Measurements from ENCODE around the gene MFSD12.

The MFSD12 gene

DNA sequence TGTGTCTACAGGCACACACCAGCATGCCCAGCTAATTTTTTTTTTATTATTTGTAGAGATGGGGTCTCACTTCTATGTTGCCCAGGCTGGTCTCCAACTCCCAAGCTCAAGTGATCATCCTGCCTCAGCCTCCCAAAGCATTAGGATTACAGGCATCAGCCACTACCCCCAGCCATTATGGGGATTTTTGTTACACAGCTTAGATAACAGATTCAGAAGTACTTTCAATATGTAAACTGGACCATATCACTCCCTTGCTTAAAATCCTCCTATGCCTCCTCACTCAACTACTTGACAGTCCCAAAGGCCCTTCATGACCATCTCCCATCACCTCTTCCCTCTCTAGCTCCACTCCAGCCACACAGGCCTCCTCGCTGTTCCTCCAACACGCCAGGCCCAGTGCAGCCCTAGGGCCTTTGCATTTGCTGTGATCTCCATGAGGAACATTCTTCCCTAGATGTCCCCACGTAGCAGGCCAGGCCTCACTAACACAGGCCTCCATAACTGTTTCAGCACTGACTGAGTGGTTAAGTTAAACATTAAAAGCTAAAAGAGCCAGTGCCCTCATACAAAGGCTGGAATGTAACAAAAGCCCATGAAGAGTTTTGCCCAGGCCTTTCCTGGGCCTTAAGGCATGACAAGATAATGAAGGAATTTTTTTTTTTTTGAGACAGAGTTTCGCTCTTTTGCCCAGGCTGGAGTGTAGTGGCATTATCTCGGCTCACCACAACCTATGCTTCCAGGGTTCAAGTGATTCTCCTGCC lies 59.4 kb downstream of the MFSD12 start:
- DNase-seq (ENCODE audit: extremely low spot score): no peak
- ChIA-PET CTCF (interaction anchor here (1.6 kb wide), 1 partner anchor 13 kb away, joined by 6 read pairs; no protein-coding TSS in a partner anchor), POLR2A (interaction anchor here (0.5 kb wide), 1 partner anchor 545 kb away, joined by 3 read pairs; no protein-coding TSS in a partner anchor)
- TF ChIP-seq, protein P1, sequence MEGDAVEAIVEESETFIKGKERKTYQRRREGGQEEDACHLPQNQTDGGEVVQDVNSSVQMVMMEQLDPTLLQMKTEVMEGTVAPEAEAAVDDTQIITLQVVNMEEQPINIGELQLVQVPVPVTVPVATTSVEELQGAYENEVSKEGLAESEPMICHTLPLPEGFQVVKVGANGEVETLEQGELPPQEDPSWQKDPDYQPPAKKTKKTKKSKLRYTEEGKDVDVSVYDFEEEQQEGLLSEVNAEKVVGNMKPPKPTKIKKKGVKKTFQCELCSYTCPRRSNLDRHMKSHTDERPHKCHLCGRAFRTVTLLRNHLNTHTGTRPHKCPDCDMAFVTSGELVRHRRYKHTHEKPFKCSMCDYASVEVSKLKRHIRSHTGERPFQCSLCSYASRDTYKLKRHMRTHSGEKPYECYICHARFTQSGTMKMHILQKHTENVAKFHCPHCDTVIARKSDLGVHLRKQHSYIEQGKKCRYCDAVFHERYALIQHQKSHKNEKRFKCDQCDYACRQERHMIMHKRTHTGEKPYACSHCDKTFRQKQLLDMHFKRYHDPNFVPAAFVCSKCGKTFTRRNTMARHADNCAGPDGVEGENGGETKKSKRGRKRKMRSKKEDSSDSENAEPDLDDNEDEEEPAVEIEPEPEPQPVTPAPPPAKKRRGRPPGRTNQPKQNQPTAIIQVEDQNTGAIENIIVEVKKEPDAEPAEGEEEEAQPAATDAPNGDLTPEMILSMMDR (IDR thresholded peaks at IDR 0.05; ENCODE audit: control extremely low read depth, extremely low read depth, low read depth, missing control alignments): no peak

DNA sequence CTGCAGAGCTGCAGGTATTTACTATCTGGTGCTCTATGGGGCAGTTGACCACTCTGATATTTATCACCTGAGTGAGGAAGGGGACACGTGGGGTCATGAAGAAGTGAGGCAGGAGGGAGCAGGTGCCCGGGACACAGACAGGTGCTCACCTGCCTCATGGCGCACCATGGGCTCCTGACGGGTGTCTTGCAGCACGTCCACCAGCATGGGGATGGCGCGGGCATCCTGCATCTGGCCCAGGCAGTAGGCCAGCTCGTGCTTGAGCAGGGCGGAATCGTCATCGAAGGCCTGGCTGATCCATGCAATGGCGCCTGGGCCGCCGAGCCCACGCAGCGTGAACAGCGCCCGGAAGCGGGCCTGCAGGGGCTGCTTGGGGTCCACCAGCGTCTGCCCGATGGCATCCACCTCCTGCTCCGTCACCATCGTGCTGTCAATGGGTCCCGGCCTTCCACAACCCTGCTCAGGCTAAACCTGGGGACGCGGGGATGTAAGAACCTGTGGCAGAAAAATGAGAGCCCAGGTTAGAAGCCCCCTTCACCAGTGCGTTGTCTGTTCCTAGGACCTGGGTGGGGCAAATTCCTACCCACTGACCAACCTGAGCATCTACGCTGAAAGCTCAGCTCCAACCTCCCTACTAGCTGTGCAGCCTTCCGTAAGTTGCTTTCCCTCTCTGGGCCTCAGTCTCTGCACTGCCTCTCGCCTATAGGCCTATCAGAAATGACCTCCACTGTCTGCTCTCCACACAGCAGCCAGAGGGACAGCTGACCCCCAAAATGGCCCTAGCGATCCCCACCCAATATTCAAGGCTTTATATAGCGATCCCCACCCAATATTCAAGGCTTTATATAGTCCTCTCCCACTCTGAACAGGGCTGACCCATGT lies 60.8 kb downstream of the MFSD12 start:
- POLR2A ChIA-PET: no interaction called here
- TF ChIP-seq, protein P1 (IDR thresholded peaks at IDR 0.05; ENCODE audit: control extremely low read depth, extremely low read depth, low read depth, missing control alignments): no peak
- DNase-seq (ENCODE audit: extremely low spot score): no peak
- CTCF ChIA-PET: interaction anchor here (1.0 to 1.6 kb wide), 2 partner anchors 11 to 48 kb away, joined by 3 to 6 read pairs; no protein-coding TSS in a partner anchor

DNA sequence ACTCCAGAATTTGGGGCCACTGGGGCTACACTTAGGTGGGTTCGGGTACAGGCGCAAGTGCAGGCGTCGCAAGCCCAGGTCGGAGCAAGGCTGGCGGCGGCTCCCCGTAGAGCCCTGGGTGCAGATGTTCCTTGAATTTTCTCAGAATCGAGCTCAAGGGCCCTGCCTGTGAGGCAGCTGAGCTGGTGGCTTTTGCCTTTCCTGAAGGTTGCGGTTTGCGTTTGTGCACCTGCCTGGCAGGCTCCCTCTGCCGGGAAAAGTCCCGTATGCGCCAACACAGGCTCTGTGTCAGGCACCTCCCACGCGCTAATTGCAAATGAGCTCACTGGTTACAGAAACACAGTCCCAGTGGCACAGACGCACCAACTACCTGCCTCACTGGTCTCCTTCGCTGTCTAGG lies 62.8 kb downstream of the MFSD12 start:
- TF ChIP-seq, protein P1 (IDR thresholded peaks at IDR 0.05; ENCODE audit: control extremely low read depth, extremely low read depth, low read depth, missing control alignments): no peak
- DNase-seq (ENCODE audit: extremely low spot score): no peak
- ChIA-PET POLR2A (no interaction called here), CTCF (interaction anchor here (0.9 to 2.3 kb wide), 3 partner anchors 10 to 190 kb away, joined by 3 to 20 read pairs (median 3); no protein-coding TSS in a partner anchor)

Measured in GM10248 (cell line).